Left ventricle myocardium inferior (tissue), 1 donor: Measurements from ENCODE around the gene CFAP46. TPM values are rescaled to one million over a fixed set of nuclear protein-coding genes. Genes with fewer than 3 reads are reported as not detected.

Experiments
- DNase-seq: peaks from one replicate; pipeline ENCODE4 v3.0.0-alpha.2; 2020
- H3K27ac ChIP-seq: fragments of 200-600 bp; replicated peaks from 2 replicates; pipeline ENCODE4 v1.8.0; 2021
- H3K27me3 ChIP-seq: fragments of 200-600 bp; 2 replicates; pipeline ENCODE4 v1.8.0; 2021; ENCODE audit warnings: low read depth
- H3K36me3 ChIP-seq: fragments of 200-600 bp; 2 replicates; pipeline ENCODE4 v1.8.0; 2021
- H3K4me1 ChIP-seq: fragments of 200-600 bp; 2 replicates; pipeline ENCODE4 v1.8.0; 2021
- H3K4me3 ChIP-seq: fragments of 200-600 bp; 2 replicates; pipeline ENCODE4 v1.8.0; 2021; ENCODE audit warnings: mild to moderate bottlenecking, moderate library complexity
- H3K9me3 ChIP-seq: fragments of 200-600 bp; replicated peaks from 2 replicates; pipeline ENCODE4 v1.8.0; 2021
- CTCF ChIP-seq: fragments of 200-600 bp; IDR thresholded peaks from 2 replicates; pipeline ENCODE4 v1.8.0; 2021; ENCODE audit warnings: antibody characterized with exemption, mild to moderate bottlenecking, borderline replicate concordance
- intact Hi-C: fragments of 100-400 bp; cut with micrococcal nuclease; formaldehyde crosslinking; loops from one replicate; pipeline ENCODE4 v1.11.0; 2022
- total RNA-seq: library from RNA; stranded (reverse); fragmentation: NEBNext Ultra II Directional; extraction: Animal tissue kit (Norgen Biotek cat#: 25700); gene quantifications from one replicate; pipeline ENCODE4 v1.2.1, GENCODE V29; 2021
- donor health status: DM: no; HTN: yes; CAD: no; lungs with severe emphysema.

CFAP46 gene
- total RNA-seq, 1 donor from 2014 or later: 0.99 TPM

DNA sequence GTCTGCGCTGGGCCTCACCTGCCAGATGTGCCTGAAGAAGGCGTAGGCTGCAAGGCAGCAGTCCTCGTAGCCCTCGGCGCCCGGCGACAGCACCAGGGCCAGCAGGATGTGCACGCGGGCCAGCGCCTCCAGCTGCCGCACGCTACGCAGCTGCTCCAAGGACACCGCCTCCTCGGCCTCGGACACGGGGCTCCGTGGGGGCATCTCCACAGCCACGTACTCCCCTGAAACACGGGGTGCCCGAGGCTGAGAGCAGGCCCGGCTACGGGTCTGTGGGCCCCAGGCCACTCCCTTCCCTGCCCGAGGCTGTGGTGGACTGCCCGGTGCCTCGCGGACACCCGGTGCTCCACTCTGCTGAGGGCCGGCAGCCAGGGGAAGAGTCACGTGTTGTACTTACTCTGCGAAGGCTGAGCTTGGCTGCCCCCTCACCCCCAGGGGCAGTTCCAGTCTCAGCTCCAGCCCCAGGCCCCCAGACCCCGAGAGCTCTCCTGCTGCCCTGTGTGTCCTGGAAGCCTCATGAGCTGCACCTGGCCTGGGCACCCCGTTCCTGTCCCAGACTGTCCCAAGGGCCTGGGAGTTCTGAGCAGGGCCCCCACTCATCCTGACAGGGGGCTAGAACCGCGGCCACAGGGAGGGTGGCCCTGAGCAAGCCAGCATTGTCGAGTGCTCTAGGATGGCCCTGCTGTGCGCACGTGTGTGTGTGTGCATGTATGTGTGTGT is 62.8 kb downstream of the CFAP46 start:
- Histone ChIP-seq H3K27ac (no peak overlapping the region), H3K9me3 (peaks cover 11% of the 10 kb centered on the region), H3K4me3 (no peak overlapping the region), H3K27me3 (peaks cover 62% of the 10 kb centered on the region), H3K4me1 (no peaks in the 10 kb centered on the region), H3K36me3 (no peaks in the 10 kb centered on the region)
- no peak for DNase-seq
- intact Hi-C loops: no loop called here
- TF ChIP-seq CTCF: no peak

GRCh38 chr10:132878730-132879407 is 63.5 kb downstream of the CFAP46 start:
- Histone ChIP-seq H3K36me3 (no peaks in the 10 kb centered on the region), H3K4me1 (no peaks in the 10 kb centered on the region), H3K27ac (no peak overlapping the region), H3K4me3 (no peak overlapping the region), H3K9me3 (peaks cover 11% of the 10 kb centered on the region), H3K27me3 (peaks cover 63% of the 10 kb centered on the region)
- intact Hi-C loops: no loop called here
- DNase-seq: no peak
- no peak for TF ChIP-seq CTCF

GRCh38 chr10:132878091-132878729 is 64.2 kb downstream of the CFAP46 start:
- DNase-seq: no peak
- Histone ChIP-seq H3K9me3 (peaks cover 11% of the 10 kb centered on the region), H3K4me1 (no peaks in the 10 kb centered on the region), H3K27ac (no peak overlapping the region), H3K36me3 (no peaks in the 10 kb centered on the region), H3K27me3 (peaks cover 70% of the 10 kb centered on the region), H3K4me3 (no peak overlapping the region)
- no peak for TF ChIP-seq CTCF
- intact Hi-C loops: no loop called here

DNA sequence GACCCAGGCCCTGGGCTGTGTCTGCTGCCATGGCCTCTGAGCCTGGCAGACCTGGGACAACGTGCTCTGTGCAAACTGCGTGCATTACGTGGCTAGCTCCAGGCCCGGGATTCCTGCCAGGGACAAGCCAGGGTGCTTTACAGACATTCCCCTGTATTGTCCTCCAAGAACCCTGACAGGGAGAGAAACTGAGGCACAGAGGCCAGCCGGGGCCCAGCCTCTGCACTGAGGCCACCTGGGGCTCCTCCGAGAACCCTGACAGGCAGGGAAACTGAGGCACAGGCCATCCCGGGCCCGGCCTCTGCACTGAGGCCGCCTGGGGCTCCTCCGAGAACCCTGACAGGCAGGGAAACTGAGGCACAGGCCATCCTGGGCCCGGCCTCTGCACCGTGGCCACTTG is 64.9 kb downstream of the CFAP46 start:
- Histone ChIP-seq H3K4me3 (no peak overlapping the region), H3K27ac (no peak overlapping the region), H3K27me3 (peaks cover 77% of the 10 kb centered on the region), H3K9me3 (peaks cover 11% of the 10 kb centered on the region), H3K4me1 (no peaks in the 10 kb centered on the region), H3K36me3 (no peaks in the 10 kb centered on the region)
- no peak for TF ChIP-seq CTCF
- intact Hi-C loops: no loop called here
- DNase-seq: no peak

DNA sequence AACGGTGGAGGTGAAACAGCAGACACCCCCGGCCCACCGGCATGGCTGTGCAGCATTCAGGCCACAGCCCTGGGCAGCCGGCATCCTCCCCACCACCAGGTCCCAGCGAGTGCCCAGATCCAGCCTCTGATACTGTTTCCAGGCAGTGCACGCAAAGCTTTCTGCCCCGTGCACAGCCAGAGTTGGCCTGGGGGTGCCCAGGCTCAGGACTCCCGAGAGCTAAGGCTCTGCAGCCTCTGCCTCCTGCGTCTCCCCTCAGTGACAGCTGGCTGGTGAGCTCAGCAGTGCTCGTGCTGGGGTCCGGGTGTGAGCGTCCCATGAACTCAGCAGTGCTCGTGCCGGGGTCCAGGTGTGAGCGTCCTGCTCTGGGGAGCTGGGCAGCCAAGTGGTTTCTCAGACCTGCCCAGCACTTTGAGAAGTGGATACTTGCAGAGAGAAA is 65.4 kb downstream of the CFAP46 start:
- intact Hi-C loops: no loop called here
- no peak for TF ChIP-seq CTCF
- Histone ChIP-seq H3K27me3 (peaks cover 82% of the 10 kb centered on the region), H3K4me3 (no peak overlapping the region), H3K36me3 (no peaks in the 10 kb centered on the region), H3K9me3 (peaks cover 11% of the 10 kb centered on the region), H3K27ac (no peak overlapping the region), H3K4me1 (no peaks in the 10 kb centered on the region)
- no peak for DNase-seq
